ENCODE measurements around the gene ATAD1. TPM values are rescaled to one million over a fixed set of nuclear protein-coding genes. Genes with fewer than 3 reads are reported as not detected.

The ATAD1 gene
- total and polyA plus RNA-seq, 2 of the 8 experiments (the other 6 are each of a cell fraction or from before 2014, with no cell fraction given), result 8.9 to 35.3 TPM

DNA sequence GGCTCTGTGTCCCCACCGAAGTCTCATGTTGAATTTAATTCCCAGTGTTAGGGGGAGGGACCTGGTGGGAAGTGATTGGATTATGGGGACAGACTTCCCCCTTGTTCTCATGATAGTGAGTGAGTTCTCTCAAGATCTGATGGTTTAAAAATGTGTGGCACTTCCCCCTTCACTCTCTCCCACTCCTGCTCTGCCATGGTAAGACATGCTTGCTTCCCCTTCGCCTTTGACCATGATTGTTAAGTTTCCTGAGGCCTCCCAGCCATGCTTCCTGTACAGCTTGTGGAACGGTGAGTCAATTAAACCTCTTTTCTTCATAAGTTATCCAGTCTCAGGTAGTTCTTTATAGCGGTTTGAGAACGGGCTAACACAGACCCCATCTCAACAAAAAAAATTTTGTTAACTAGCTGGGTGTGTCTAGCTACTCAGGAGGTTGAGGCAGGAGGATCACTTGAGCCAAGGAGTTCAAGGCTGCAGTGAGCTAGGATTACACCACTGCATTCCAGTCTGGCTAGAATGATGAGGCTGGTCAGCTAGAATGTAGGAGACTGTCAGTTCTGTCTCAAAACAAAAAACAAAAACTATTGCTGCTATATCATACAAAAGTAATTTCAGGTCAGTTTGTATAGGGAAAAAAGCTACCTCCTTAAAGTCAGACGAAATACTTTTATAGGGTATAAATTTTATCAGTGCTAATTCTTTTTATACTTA lies 57.7 kb downstream of the ATAD1 start (continued):
- no peak for TF ChIP-seq POU5F1 (IDR thresholded peaks at IDR 0.05; ENCODE audit: low read depth, low read length)
- no peak for TF ChIP-seq EGR1 (IDR thresholded peaks at IDR 0.05; ENCODE audit: borderline replicate concordance, low read depth, low read length)
- TF ChIP-seq CBX8 (IDR thresholded peaks at IDR 0.05; ENCODE audit: borderline replicate concordance, low read depth, low read length), result no peak
- TF ChIP-seq YY1 (IDR thresholded peaks at IDR 0.05; ENCODE audit: low read depth, low read length), result no peak
- no peak for TF ChIP-seq RAD21 (IDR thresholded peaks at IDR 0.05 in 1 of 2, conservative IDR thresholded peaks at IDR 0.05 in 1 of 2; ENCODE audit: low read depth in 2 of 2, low read length in 2 of 2)
- no peak for TF ChIP-seq TAF1 (IDR thresholded peaks at IDR 0.05; ENCODE audit: low read depth, low read length)
- no peak for TF ChIP-seq RNF2 (IDR thresholded peaks at IDR 0.05; ENCODE audit: borderline replicate concordance, low read depth, low read length, missing control alignments, poor library complexity, severe bottlenecking)
- TF ChIP-seq GTF2F1 (IDR thresholded peaks at IDR 0.05; ENCODE audit: borderline replicate concordance, low read depth, low read length), result no peak
- TF ChIP-seq TBP (IDR thresholded peaks at IDR 0.05; ENCODE audit: low read depth, low read length), result no peak

All from H1 (cell line).